ENCODE data around the gene FN3KRP. TPM values are rescaled to one million over a fixed set of nuclear protein-coding genes. Genes with fewer than 3 reads are reported as not detected.

Gene FN3KRP
- total and polyA plus RNA-seq, 2 of the 13 experiments (the other 11 are each of a cell fraction or from before 2014, with no cell fraction given), result 22.4 to 28.2 TPM

- TF ChIP-seq TBX3 (IDR thresholded peaks at IDR 0.05; ENCODE audit: borderline replicate concordance) (no peak), TP53 (CRISPR knock-in tag; conservative IDR thresholded peaks at IDR 0.05) (no peak), ZNF558 (CRISPR knock-in tag; IDR thresholded peaks at IDR 0.05; ENCODE audit: borderline replicate concordance) (no peak), ZNF720 (CRISPR knock-in tag; IDR thresholded peaks at IDR 0.05) (no peak), CBX5 (CRISPR knock-in tag; IDR thresholded peaks at IDR 0.05; ENCODE audit: borderline replicate concordance) (no peak), CREB1 (IDR thresholded peaks at IDR 0.05) (no peak), CREB1 (CRISPR knock-in tag; IDR thresholded peaks at IDR 0.05) (no peak), CEBPG (CRISPR knock-in tag; IDR thresholded peaks at IDR 0.05) (no peak), ZFP82 (CRISPR knock-in tag; IDR thresholded peaks at IDR 0.05; ENCODE audit: borderline replicate concordance) (no peak), ZNF644 (CRISPR knock-in tag; IDR thresholded peaks at IDR 0.05; ENCODE audit: low read depth) (no peak), PHF21A (CRISPR knock-in tag; IDR thresholded peaks at IDR 0.05) (no peak), FOXO1 (CRISPR knock-in tag; IDR thresholded peaks at IDR 0.05) (no peak), ZEB1 (IDR thresholded peaks at IDR 0.05; ENCODE audit: insufficient replicate concordance, low read depth) (no peak), ARHGAP35 (CRISPR knock-in tag; IDR thresholded peaks at IDR 0.05; ENCODE audit: borderline replicate concordance) (no peak), HOXA9 (CRISPR knock-in tag; IDR thresholded peaks at IDR 0.05; ENCODE audit: borderline replicate concordance) (no peak), ZBTB3 (CRISPR knock-in tag; IDR thresholded peaks at IDR 0.05; ENCODE audit: borderline replicate concordance, low read depth) (no peak), GMEB2 (CRISPR knock-in tag; IDR thresholded peaks at IDR 0.05; ENCODE audit: low read depth) (no peak), ZSCAN22 (CRISPR knock-in tag; IDR thresholded peaks at IDR 0.05) (no peak), CENPX (CRISPR knock-in tag; IDR thresholded peaks at IDR 0.05) (no peak), GABPB1 (CRISPR knock-in tag; IDR thresholded peaks at IDR 0.05) (no peak; the same call in 1 of the 2 replicates), THAP11 (CRISPR knock-in tag; IDR thresholded peaks at IDR 0.05) (no peak), ZNF337 (CRISPR knock-in tag; IDR thresholded peaks at IDR 0.05; ENCODE audit: borderline replicate concordance, low read depth) (no peak), ZSCAN29 (CRISPR knock-in tag; conservative IDR thresholded peaks at IDR 0.05) (no peak), KDM5A (IDR thresholded peaks at IDR 0.05; ENCODE audit: borderline replicate concordance, low read length) (no peak)
- TF ChIP-seq, protein P1, sequence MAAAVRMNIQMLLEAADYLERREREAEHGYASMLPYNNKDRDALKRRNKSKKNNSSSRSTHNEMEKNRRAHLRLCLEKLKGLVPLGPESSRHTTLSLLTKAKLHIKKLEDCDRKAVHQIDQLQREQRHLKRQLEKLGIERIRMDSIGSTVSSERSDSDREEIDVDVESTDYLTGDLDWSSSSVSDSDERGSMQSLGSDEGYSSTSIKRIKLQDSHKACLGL (CRISPR knock-in tag; IDR thresholded peaks at IDR 0.05), result 0 out of 2 replicates have a peak, but pooled peaks have one; percentile 16
- TF ChIP-seq, protein P2, sequence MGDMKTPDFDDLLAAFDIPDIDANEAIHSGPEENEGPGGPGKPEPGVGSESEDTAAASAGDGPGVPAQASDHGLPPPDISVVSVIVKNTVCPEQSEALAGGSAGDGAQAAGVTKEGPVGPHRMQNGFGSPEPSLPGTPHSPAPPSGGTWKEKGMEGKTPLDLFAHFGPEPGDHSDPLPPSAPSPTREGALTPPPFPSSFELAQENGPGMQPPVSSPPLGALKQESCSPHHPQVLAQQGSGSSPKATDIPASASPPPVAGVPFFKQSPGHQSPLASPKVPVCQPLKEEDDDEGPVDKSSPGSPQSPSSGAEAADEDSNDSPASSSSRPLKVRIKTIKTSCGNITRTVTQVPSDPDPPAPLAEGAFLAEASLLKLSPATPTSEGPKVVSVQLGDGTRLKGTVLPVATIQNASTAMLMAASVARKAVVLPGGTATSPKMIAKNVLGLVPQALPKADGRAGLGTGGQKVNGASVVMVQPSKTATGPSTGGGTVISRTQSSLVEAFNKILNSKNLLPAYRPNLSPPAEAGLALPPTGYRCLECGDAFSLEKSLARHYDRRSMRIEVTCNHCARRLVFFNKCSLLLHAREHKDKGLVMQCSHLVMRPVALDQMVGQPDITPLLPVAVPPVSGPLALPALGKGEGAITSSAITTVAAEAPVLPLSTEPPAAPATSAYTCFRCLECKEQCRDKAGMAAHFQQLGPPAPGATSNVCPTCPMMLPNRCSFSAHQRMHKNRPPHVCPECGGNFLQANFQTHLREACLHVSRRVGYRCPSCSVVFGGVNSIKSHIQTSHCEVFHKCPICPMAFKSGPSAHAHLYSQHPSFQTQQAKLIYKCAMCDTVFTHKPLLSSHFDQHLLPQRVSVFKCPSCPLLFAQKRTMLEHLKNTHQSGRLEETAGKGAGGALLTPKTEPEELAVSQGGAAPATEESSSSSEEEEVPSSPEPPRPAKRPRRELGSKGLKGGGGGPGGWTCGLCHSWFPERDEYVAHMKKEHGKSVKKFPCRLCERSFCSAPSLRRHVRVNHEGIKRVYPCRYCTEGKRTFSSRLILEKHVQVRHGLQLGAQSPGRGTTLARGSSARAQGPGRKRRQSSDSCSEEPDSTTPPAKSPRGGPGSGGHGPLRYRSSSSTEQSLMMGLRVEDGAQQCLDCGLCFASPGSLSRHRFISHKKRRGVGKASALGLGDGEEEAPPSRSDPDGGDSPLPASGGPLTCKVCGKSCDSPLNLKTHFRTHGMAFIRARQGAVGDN (CRISPR knock-in tag; IDR thresholded peaks at IDR 0.05), result peak; percentile 53; the same call in 1 of the 2 replicates
Measured at GRCh38 chr17:82696916-82697807, 19.3 kb upstream of the FN3KRP start (continued).
